Measurements from ENCODE around the gene TPBGL. TPM values are rescaled to one million over a fixed set of nuclear protein-coding genes. Genes with fewer than 3 reads are reported as not detected.

The TPBGL gene, protein sequence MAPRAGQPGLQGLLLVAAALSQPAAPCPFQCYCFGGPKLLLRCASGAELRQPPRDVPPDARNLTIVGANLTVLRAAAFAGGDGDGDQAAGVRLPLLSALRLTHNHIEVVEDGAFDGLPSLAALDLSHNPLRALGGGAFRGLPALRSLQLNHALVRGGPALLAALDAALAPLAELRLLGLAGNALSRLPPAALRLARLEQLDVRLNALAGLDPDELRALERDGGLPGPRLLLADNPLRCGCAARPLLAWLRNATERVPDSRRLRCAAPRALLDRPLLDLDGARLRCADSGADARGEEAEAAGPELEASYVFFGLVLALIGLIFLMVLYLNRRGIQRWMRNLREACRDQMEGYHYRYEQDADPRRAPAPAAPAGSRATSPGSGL
- not detected for total RNA-seq

DNA sequence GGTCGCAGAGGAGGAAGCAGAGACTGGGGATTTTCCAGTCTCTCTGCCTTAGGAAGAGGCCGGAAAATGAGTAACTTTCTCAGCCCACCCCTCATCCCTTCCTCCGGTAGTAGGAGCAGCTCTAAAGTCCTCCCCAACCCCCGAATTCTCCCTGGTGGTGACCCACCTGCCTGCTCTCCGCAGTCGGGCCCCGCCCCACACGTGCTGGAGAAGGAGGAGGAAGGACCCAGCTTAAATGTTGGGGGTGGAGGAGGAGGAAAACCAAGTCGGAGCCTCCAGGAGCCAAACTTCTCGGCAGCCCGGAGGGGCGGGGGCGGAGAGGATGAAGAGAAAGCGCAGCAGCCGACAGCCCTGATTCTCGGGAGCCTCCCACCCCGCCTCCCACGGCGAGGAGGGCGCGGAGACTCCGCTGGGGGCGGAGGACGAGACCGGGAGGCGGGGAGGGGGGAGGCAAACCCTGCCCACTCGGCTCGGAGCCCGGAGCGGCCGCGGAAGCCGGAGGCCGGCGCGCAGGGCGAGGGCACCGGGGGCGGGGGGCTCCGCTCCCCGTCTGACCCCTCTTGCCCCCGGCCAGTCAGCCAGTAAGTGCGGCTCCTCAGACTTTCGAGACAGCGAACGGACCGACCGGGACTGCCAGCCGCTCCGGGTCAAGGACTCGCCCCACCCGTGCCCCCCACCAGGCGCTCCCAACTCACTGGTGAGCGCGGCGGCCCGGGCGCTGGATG, at the start of gene TPBGL:
Gene TPBGL (plus strand): TSS at position 464 of the 725 bp plus-strand sequence. CDS start 276 bp downstream, outside the sequence.
- no peak for DNase-seq

DNA sequence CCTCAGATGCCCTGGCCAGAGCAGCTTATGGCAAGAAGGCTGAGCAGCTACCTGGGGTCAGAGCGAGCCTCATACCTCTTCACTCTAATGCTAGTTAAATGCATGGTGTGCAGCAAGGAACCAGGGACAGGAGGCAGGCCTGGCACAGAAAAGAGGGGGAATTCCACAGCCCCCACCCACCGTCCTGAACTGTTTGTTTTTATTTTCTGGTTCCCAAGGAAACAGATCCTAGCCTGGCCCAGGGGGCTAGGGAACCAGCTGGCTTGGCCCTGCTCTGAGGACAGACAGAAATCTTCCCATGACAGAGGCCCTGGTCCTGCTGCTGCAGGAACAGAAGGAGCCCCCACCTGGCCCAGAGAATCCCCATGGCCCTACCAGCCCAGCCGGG, 49.2 kb upstream of the TPBGL start:
- no peak for DNase-seq

DNA sequence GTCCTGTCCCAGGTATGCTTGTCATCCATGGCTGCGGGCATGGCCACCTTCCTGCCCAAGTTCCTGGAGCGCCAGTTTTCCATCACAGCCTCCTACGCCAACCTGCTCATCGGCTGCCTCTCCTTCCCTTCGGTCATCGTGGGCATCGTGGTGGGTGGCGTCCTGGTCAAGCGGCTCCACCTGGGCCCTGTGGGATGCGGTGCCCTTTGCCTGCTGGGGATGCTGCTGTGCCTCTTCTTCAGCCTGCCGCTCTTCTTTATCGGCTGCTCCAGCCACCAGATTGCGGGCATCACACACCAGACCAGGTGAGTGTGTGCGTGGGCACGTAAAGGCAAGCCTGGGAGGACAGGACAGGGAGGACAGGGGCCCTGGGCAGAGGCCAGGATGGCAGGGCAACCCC, 47.3 kb upstream of the TPBGL start:
- no peak for DNase-seq

DNA sequence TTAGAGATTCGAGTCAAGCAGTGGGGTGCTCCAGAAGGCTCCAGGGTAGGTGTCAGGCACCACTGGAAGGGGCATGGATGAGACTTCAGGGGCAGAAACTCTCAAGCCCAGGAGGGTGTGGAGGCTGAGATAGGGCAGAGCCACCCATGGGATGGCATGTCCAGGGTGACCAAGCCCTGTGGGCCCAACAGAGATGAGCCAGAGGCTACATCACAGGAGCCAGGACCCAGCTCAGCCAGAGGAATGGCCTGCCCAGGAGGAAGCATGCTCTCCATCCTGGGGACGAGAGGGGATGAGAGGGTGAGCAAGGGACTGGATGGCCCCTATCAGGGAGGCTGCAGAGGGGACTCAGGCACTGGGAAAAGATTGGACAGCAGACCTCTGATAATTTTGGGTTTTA, 46.9 kb upstream of the TPBGL start:
- DNase-seq = no peak

DNA sequence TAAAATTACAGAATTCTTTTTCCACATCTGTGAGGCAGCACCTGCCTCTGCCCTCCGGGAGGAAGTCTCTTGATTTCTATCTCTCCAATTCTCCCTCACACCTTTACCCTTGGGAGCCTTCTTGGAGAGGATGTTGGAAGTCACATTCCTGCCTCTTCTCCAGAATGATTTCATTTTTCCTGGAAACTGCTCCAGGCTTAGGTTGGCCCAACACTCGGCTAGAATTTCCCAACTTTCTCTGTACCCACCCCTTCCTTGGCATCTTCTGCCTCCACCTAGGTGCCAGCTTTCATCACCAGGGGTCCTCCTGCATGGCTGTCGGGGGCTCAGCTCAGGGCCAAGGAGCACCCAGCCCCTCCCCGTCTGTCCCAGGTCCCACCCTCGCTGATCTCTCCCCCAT, 46.4 kb upstream of the TPBGL start:
- no peak for DNase-seq

DNA sequence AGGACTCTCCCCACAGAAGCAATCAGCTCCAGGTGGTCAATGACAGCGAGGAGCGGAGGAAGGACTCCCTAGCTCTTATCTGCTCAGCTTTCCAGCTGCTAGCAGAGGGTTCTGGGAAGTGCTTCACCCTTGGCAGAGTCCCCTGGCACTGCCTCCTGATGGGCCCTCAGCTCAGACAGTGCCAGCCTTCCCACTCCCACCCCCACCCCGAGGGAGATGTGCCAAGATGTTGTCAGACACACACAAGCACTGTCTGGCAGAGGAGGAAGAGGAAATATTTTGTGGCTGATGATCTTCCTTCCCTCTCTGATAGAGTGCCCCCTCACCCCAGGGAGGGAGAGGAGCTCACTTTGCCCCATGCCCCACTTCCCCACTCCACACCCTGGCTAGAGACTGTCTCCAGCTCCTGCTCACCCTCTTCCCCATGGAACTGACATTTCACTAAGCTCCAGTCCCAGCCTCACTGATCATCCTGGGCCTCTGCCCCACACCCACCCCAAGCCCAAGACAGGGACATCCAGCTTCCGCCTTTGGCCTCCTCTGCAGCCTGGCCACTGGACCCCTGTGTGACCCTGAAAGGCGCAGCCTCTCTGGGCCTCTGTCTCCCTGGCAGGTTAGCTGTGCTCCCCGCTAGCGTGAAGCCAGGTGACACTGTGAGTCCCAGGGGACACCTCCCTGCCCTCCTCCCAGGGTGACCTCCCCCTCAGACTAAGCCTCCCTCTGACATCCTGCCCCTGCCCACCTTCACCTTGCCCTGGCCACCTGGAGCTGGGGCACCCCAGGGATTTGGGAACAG, 45.2 kb upstream of the TPBGL start:
- DNase-seq = no peak

DNA sequence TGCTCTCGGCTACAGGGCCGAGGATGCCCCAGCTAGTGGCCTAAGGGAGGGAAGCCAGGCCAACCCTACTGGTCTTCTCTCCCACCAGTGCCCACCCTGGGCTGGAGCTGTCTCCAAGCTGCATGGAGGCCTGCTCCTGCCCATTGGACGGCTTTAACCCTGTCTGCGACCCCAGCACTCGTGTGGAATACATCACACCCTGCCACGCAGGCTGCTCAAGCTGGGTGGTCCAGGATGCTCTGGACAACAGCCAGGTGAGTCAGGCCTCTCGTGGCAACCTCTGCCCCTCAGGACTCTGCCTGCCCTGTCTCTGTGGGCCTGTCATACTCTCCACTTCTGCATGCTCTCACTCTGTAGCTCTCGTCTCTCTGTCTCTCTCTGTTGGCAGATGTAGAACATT, 44.1 kb upstream of the TPBGL start:
- DNase-seq = no peak

DNA sequence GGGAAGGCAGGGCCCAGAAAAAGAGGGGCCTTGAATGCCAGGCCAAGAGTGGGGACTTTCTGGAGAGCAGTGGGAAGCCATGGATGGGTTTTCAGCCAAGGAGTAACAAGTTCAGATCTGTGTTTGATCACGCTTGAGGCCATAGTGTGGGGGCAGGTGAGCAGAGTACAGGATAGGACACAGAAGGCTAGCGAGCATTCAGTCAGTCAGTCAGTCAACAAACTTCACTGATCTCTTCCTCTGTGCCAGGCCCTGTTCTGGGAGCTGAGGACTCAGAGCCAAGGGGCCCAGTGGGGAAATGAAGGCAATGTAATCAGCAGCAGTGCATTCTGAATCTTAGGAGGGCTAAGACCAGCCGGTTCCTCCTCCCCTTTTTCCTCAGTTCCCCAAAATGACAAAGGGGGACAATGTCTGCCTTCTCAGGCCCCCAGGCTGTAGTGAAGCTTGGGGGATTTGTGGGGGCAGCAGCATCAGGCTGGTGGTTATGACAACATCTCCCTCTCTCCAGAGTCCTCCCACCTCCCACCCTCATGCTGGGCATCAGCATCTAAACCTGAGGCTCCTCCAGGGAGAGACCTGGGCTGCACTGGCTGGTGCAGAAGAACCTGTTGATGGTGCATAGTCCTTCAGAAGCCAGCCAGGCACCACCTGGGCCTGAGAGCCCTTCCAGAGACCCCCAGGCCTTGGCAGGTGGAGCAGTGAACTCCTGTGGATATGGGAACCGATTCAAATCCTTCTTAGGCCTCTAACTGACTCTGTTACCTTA, 42.9 kb upstream of the TPBGL start:
- DNase-seq = no peak

DNA sequence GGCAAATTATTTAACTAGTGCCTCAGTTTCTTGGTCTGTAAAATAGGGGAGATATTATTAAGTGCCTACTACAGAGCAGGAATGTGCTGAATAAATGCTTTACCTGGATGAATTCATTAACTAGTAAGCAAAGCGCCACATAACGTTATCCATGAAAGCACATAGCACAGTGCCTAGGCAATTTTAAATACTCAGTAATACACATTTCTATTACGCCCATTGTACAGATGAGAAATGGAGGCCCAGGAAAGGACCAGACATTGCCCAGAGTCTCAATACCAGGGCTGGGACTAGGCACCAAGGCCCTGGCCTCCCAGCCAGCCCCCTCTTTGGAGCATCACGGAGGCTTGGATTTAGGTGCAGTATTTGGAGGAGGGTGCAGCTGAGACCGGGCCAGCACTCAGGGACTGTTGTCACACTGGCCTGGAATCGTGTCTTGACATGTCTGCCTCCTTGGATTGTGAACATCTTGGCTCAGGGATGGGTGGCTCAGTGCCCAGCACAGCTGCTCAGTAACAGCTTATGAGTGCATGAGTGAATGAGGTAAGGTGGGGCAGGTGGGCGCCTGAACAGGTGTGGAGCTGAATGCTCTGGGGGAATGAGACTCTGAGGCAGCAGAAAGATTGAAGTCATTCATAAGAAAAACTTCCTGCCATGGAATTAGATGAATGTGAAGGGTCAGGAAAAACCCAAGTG, 42.1 kb upstream of the TPBGL start:
- no peak for DNase-seq

DNA sequence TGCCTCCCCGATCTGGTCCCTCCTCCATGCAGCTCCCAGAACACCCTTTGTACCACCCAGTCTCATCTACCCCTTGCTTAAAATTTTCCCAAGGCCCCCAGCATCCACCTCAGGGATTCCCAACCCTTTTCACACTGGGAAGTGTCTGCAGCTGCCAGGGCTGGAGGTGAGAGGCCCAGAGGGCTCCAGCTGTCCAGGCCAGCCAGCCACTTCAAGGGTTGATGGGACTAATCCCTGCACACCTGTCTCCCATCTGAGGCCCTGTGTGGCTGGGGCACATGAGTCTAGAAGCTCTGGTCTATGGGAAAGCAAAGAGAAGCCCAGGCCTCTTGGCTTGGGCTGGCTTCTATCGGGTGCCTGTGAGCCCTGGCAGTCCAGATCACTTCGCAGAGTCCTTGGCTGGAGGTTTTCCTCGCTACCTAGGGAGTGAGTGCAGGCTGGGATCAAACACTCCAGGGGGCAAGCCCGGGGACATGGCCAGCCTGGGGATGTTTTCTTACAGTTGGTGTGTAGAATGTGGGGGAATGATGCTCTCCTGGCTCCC, 41.1 kb upstream of the TPBGL start:
- no peak for DNase-seq

DNA sequence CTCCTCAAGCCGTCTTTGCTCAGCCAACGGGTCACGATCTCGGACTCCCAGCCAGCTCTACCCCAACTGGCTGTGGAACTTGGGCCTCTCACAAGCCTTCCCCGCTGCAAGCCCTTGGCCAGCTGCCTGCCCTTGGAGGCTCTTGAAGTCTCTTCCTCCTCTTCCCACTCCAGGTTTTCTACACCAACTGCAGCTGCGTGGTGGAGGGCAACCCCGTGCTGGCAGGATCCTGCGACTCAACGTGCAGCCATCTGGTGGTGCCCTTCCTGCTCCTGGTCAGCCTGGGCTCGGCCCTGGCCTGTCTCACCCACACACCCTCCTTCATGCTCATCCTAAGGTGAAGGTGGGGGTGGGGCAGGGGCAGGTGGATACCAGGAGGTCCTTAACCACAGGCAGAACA, 40.5 kb upstream of the TPBGL start:
- no peak for DNase-seq

DNA sequence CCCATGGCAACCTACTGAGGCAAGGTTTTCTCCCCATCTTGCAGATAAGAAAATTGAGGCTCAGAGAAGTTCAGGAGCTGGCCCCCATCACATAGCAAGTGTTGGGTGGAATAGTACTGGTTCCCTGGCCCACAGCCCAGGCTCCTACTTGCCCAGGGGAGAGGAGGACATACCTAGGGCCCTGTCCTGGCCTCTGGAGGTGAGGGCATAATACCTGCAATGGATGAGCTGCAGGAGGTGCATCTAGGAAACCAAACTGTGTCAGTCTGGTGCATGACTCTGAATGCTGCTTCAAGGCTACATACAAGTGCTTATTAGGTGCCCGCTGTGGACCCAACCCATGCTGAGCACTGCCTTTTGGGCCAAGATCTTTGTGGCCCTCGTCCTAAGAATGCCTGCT, 40.0 kb upstream of the TPBGL start:
- DNase-seq = no peak

DNA sequence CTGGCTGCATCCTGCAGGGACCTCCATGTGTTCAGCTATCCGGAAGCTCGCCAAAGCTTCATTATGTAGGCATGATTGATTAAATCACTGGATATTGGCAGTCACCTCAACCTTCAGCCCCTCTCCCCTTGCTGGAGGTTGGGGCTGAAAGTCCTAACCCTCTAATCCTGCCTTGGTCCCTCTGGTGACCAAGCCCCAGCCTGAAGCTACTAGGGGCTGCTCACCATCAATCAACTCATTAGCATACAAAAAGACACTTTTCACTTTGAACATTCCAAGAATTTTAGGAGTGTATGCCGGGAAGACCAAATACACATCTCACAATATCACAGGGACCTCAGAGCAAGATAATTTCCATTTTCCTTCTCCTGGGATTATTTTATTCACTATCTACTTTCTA, 38.8 kb upstream of the TPBGL start:
- no peak for DNase-seq

DNA sequence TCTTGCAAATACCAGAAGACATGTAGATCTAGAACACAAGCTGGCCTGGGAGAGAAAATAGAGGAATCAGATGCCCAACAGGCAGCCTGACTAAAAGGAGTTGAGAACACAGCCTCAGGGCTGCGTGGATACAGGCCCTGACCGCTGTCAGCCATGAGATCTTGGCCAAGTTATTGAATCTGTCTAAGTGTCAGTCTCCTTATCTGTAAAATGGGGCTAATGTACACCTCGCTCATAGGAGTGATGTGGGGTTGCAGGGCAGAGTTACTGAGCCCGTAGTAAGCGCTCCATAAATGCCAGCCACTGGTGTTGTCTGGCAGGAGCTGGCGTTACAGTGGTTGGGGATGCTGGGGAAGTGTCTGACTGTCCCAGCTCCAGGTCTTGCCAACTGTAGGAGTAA, 38.4 kb upstream of the TPBGL start:
- no peak for DNase-seq

DNA sequence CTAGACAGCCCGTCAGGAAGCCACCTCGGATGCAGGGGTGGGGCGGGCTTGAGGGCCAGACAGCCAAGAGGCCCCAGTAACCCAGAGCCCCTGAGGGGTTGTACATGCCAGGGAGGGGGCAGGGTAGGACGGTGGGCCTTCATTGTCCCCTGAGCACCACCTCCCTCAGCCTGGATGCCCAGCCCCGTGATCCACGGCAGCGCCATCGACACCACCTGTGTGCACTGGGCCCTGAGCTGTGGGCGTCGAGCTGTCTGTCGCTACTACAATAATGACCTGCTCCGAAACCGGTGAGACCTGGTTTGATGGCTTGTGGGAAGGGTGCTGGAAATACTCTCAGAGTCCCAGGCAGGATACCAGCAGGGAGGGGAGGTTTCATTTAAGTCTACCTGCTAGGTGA, 37.4 kb upstream of the TPBGL start:
- DNase-seq = no peak

DNA sequence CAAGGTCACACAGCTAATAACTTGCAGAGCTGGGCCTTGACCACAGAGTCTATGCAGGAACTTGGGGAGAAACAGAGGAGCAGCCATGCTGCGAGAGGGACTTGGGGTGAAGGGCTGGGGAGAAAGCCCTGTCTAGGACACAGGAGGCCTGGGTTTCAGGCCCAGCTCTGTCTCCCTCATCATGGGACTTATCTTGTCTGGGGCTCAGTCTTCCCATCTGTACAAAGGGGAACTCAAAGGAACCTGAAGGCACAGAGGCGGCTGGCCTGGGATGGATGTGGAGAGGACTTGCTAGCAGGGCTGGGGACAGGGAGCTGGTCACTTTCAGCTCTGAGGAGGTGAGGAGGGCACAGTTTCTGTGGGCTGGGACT, 36.9 kb upstream of the TPBGL start:
- no peak for DNase-seq

DNA sequence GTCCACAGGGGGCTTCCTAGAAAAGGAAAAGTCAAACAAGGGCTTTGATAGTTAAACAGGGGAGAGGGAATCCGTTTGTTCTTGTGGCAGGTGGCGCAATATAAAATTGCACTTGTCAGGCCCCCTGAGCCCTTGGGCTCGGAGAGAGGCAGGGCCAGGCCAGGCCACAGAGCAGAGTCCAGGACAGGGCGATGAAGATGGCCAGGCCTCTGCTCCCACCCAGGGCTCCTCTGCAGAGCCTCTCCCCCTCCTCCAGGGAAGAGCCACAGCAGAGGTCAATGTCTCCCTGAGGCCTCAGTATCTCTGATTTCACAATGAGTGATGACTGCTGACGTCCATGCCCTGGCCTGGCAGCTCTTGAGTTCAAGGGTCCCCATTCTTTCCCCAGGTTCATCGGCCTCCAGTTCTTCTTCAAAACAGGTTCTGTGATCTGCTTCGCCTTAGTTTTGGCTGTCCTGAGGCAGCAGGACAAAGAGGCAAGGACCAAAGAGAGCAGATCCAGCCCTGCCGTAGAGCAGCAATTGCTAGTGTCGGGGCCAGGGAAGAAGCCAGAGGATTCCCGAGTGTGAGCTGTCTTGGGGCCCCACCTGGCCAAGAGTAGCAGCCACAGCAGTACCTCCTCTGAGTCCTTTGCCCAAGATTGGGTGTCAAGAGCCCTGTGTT, 36.4 kb upstream of the TPBGL start:
- DNase-seq = no peak

DNA sequence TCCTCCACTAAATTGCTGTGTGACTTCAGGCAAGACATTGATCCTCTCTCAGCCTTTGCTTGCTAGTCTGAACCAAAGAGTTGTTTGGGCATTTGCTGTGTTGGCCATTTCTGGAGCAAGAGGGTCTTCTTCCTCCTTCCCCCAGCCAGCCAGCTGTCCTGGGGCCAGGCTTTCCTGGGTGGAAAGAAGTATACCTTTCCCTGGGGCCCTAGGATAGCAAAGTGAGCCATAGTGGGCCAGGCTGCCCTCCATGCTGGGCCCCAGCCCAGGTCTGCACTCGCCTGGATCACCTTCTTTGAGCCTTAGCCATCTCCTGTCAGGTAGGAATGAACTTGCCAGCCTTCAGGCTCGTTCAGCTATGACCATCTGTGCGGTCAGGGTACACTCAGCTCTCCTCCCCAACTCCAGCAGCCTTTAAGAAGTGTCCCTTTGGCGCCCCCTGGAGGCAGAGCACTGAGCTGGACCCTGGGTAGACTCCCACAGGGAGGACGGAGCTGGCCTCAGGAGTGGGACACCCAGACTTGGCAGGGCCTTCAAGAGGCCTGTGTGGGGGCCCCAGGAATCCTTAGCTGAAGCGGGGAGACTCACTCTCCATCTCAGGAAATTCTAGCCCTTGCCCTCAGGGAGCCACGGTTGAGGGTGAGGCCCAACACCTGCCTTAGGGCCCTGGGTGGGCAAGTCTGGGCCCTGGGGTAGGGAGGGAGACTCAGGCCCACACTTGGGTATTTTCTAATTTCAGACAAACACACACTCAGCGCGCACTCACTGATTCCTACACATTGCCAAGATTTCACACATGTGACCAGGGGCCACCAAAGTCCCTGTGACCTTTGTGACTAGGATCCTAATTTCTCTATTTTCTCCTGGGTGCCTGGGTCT, 35.6 kb upstream of the TPBGL start:
- peak; percentile 74 for DNase-seq

DNA sequence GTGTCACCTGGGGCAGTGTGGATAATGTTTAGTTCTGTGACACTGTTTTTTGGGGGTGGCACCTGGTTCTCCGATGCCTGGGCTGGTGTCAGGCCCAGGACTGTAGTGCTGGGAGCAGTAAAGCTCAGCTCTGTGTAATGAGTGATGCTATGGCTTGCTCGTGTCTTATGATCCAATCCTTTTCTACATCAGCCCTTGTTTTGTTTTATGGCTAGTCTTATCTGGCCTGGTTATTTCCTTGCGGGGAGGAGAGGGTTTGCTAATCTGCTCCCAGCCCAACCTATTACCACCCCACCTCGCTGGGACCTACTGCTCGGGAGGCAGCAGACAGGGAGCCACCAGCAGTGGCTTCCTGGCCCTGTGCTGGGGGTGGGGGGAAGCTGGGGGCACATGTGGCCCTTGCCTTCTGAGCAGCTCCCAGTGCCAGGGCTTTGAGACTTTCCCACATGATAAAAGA, 35.0 kb upstream of the TPBGL start:
- DNase-seq = no peak

DNA sequence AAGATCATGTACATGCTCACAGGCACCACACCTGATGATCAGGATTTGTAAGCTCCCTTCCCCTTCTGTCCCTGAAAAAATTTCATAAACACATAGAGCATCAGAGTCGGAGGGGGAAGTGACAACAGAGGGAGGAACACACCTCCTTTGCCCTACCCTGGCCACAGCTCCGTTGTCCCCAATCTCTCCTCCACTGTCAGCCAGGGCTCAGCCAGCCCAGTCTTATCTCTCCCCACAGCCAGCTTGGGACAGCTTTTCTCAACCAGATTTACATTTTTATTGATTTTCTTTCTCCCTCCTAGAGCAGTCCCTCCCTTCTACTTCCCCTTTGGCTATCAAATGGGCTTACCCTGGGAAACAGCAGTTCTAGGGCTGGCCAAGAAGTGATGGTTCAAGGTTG, 32.1 kb upstream of the TPBGL start:
- no peak for DNase-seq

Measured in effector CD4-positive, alpha-beta T cell (primary cell).